ENCODE data around the gene TTC7B. TPM values are rescaled to one million over a fixed set of nuclear protein-coding genes. Genes with fewer than 3 reads are reported as not detected.

The TTC7B gene
- total RNA-seq, 1 experiment from 2014 or later: 14.6 TPM

DNA sequence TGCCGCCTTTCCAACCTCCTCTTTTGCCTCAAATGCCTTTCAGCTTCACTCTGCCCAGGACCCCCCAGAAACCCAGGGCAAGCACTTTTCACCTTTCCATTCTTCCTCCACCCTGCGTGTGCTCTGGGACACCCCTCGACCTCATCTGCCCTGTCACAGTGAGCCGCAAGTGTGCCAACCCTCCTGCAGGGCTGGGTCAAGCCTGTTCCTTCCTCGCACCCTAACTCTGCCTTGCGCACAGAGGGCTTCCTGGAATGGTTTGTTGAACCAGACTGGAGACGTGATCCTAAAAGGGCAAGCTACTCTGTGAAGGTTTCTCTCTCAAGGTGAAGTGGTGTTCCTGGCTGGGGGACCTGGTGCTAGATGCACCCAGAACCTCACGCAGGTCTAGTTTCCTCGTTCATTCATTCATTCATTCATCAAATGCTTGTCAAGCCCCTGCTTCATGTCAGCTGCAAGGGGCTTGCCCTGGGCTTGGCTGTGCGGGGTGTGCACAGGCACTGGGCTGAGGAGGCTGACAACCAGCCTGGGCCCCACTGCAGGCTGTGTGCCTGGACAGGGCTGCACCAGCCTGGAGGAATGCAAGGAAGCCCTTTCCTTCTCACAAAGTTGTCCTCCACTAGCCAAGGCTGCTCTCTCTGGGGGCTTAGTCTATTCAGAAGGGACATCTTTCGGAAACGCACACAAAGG lies 232.2 kb downstream of the TTC7B start:
- in situ Hi-C loops (cut with HindIII; ENCODE audit: low pct_unique_long_range_greater_than_20kb, low sequenced_read_pairs): no loop called here
- no peak for DNase-seq (ENCODE audit: low read depth)

DNA sequence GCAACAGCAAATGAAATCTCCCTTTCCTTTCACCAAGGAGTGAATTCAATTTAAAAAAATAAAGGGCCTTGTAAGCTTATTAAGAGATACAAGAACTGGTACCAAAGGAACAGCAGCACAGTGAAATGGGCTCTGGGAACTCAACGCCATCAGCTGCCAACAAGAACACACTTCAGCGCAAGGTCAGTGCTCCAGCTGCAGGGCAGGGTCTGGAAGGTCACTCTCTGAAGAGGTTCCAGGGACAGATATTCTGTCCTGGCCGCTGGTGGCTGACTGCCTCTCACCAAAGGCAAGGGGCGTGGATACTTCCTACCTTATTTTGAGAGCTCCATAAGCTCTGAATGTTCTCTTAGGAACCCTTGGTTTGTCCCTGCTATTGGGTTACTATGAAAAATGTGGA lies 232.8 kb downstream of the TTC7B start:
- in situ Hi-C loops (cut with HindIII; ENCODE audit: low pct_unique_long_range_greater_than_20kb, low sequenced_read_pairs): no loop called here
- DNase-seq (ENCODE audit: low read depth): no peak

GRCh38 chr14:90582166-90582565 lies 234.1 kb downstream of the TTC7B start:
- no peak for DNase-seq (ENCODE audit: low read depth)
- in situ Hi-C loops (cut with HindIII; ENCODE audit: low pct_unique_long_range_greater_than_20kb, low sequenced_read_pairs): no loop called here

- in situ Hi-C loops (cut with HindIII; ENCODE audit: low pct_unique_long_range_greater_than_20kb, low sequenced_read_pairs): no loop called here
- no peak for DNase-seq (ENCODE audit: low read depth)
Observed at GRCh38 chr14:90581745-90582144, 234.5 kb downstream of the TTC7B start.

- no peak for DNase-seq (ENCODE audit: low read depth)
- in situ Hi-C loops (cut with HindIII; ENCODE audit: low pct_unique_long_range_greater_than_20kb, low sequenced_read_pairs): no loop called here
Observed at GRCh38 chr14:90580377-90581335, 235.6 kb downstream of the TTC7B start.

DNA sequence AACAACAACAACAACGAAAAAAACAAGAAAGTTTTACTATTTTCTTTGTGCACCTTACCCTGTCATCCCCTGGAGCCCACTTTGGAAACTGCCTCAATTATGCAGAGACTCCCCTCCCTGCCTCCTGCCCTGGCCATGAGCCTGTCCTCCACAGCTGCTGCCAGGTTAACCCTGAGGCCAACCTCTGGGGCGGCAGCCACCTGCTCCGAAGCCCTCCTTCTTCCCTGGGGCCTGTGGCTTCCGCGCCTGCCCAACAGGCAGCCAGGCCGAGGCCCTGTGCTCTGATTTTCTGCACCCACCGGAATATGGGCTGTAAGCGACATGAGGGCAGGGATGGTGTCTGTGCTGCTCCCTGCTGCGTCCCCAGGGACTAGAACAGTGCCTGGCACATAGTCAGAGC lies 236.4 kb downstream of the TTC7B start:
- in situ Hi-C loops (cut with HindIII; ENCODE audit: low pct_unique_long_range_greater_than_20kb, low sequenced_read_pairs): no loop called here
- DNase-seq (ENCODE audit: low read depth): no peak

- DNase-seq (ENCODE audit: low read depth): no peak
- in situ Hi-C loops (cut with HindIII; ENCODE audit: low pct_unique_long_range_greater_than_20kb, low sequenced_read_pairs): no loop called here
Observed at GRCh38 chr14:90579088-90579487, 237.1 kb downstream of the TTC7B start.

DNA sequence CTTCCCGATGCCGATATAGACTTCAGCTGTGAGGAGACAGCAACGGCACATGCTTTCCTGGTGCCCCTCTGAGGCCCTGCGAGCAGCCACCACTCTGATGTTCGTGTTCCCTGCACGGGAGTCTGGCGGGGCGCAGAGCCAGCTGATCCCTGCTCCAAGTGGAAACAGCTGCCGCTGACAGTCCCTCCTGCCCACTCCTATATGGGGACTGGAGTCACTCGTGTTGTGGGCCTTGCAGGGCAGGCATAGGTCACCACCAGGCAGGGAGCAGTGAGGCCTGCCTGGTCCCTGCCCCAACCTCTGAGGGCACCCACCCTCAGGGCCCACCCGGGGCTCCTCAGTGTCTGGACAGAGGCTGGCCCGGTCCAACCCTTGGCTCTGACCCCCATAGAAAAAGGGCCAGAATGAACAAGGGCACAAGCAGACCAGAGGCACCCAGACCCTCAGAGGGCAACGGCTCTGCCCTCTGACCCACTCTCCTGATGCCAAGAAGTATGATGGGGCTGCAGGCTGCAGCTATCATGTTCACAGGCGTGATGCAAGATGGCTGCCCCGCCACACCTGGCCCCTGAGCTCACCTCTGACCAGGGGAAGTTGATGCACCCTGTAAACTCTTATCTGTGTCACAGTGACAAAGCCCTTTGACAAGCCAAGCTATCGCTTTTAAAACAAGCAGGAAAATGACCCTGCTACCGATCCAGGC lies 237.8 kb downstream of the TTC7B start:
- no peak for DNase-seq (ENCODE audit: low read depth)
- in situ Hi-C loops (cut with HindIII; ENCODE audit: low pct_unique_long_range_greater_than_20kb, low sequenced_read_pairs): no loop called here

DNA sequence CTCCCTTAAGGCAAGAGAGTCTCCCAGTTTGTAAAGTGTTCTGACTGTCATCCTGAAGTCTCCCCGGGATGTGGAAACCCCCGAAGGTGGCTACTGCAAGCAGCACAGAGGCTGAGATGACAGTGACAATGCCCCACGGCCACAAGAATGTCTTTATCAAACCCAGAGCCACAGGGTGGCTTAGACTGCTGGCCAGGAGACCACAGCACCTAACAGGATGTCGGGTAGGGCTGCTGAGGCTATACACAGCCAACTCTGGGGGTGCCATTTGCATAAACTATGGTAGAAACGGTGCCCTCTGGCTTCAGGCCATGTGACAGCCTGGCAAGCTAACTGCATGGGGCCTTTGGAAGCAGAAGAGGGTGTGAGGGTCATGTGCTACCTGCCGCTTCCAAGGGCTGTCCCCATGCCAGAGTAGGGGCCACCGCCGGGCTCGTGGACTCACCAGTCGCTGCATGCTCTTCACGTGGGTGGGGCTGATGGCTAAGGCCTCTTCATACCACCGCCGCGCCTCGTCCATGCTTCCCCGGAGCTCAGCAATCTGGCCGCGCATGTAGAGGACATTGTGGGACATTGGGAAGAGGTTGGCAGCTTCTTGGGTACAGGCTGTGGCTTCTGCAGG lies 238.5 kb downstream of the TTC7B start:
- no peak for DNase-seq (ENCODE audit: low read depth)
- in situ Hi-C loops (cut with HindIII; ENCODE audit: low pct_unique_long_range_greater_than_20kb, low sequenced_read_pairs): no loop called here

DNA sequence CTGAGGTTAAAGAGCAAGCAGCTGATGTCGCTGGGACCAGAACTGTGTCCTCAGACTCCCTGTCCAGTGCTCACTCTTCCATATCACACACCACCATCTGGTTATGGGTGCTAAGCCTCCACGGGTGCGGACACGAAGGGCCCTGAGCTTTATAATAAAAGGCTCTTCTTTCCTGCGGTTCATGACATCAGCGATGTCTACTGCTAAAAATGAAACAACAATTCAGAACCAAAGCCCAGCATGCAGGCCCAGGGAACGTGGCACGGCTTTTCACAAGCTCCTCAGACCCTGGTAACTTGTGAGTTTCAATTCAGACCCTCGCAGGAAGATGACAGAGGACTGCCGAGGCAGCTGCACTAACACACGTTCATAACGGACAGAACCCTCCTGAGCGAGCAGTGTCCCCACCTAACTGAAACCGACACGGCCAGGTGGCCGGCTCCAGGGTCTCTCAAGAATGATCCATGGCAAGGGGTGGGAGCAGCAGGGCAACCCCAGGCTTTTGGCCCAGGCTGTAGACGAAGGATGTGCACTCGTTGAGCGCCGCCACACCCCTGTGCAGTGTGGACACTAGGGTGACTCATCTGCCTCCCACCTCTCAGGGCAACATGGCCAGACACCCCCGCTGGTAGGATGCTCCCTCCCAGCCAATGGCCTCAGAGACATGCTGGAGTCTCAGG lies 239.1 kb downstream of the TTC7B start:
- in situ Hi-C loops (cut with HindIII; ENCODE audit: low pct_unique_long_range_greater_than_20kb, low sequenced_read_pairs): no loop called here
- no peak for DNase-seq (ENCODE audit: low read depth)

DNA sequence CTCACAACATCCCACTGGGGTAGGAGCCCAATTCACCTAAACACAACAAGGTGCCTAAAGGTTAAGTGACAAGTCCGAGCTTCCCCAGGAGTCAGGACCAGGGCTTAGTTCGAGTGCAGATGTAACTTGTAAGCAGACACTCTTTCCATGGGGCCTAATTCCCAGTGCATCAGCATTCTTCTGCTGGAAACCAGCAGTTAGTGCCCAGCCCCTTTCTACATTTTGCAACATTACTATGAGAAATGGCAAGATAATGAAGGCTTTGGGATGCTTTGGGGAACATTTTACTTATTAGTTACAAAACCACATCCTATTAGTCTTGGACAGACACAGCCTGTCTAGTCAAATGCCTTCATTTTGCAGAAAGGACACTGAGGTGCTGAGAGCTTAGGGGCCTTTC lies 239.6 kb downstream of the TTC7B start:
- in situ Hi-C loops (cut with HindIII; ENCODE audit: low pct_unique_long_range_greater_than_20kb, low sequenced_read_pairs): no loop called here
- DNase-seq (ENCODE audit: low read depth): no peak

- no peak for DNase-seq (ENCODE audit: low read depth)
- in situ Hi-C loops (cut with HindIII; ENCODE audit: low pct_unique_long_range_greater_than_20kb, low sequenced_read_pairs): no loop called here
Observed at GRCh38 chr14:90575781-90576180, 240.4 kb downstream of the TTC7B start.

GRCh38 chr14:90575336-90575735 lies 240.9 kb downstream of the TTC7B start:
- DNase-seq (ENCODE audit: low read depth): no peak
- in situ Hi-C loops (cut with HindIII; ENCODE audit: low pct_unique_long_range_greater_than_20kb, low sequenced_read_pairs): no loop called here

- DNase-seq (ENCODE audit: low read depth): no peak
- in situ Hi-C loops (cut with HindIII; ENCODE audit: low pct_unique_long_range_greater_than_20kb, low sequenced_read_pairs): no loop called here
Observed at GRCh38 chr14:90574188-90575131, 241.8 kb downstream of the TTC7B start.

DNA sequence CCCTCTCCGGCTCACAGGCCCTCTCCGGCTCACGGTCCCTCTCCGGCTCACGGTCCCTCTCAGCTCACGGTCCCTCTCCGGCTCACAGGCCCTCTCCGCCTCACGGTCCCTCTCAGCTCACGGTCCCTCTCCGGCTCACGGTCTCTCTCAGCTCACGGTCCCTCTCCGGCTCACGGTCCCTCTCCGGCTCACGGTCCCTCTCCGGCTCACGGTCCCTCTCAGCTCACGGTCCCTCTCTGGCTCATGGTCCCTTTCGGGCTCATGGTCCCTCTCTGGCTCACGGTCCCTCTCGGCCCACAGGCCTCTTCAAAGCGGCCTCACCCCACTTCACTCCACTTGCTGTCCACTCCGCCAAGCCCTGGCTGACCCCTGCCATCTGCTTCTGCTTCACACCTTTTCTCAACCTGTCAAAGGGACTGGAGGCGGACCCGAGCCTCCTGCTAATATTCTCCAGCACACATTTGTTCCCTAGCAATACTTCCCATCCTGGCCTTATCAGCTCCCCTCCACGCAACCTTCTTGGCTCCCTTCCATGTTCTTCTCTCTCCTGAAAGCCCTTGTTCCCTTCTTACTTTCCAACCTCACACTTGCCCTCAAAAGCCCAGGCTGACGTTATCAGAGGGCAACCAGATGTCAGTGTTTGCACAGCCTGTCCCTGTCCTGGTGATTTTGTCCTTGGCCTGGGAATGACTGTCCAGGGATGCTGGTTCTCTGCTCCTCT lies 242.7 kb downstream of the TTC7B start:
- no peak for DNase-seq (ENCODE audit: low read depth)
- in situ Hi-C loops (cut with HindIII; ENCODE audit: low pct_unique_long_range_greater_than_20kb, low sequenced_read_pairs): no loop called here

DNA sequence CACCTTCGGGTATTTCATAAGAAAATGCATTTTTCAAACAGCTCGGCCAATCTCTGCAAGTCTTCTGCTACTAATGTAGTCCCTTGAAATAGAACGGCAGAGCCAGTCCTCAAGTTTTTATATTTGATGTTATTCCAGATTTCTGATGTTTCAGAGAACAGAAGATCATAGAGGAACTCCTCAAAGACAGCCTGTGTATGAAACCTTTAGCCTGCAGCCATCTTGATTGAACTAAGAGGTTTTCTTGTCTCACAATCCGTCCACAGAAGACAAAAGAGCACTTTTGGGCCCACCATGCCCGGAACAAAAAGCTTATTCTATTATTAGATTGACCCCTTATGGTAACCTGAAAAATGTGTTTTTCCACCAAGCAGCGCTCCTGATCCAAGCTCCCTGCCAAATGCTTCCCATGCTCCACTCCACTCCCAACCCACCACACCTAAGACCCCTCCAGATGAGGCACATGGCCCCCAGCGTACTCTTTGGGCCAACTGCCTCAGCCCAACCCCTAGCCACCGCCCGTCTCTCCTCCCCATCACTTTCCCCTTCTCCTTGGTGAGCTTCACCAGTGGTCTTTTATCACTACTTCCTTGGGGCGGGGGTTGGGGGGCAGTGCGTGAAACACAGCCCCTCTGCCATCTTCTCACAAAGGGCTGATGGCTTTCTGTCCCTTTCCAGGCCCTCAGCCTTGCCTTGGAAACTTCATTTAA lies 243.6 kb downstream of the TTC7B start:
- no peak for DNase-seq (ENCODE audit: low read depth)
- in situ Hi-C loops (cut with HindIII; ENCODE audit: low pct_unique_long_range_greater_than_20kb, low sequenced_read_pairs): no loop called here

Measured in Caki2 (cell line).